Stomach smooth muscle (tissue), 2 donors: ENCODE results near the gene SV2C.

Experiments
- H3K27ac ChIP-seq: one replicate; pipeline ENCODE4 v1.7.0; 2013; ENCODE audit warnings: mild to moderate bottlenecking, low read length, inconsistent platforms
- H3K27me3 ChIP-seq, 2 donors: one replicate each; pipeline ENCODE4 v1.7.0; 2013; ENCODE audit warnings: low read length in 2 of 2; ENCODE audit not compliant: insufficient read depth in 2 of 2, control insufficient read depth in 1 of 2
- H3K36me3 ChIP-seq, 2 donors: one replicate each; pipeline ENCODE4 v1.7.0; 2013; ENCODE audit warnings: low read length in 2 of 2; ENCODE audit not compliant: control insufficient read depth in 2 of 2, insufficient read depth in 2 of 2
- H3K4me1 ChIP-seq: one replicate; pipeline ENCODE4 v1.7.0; 2013; ENCODE audit warnings: low read length; ENCODE audit not compliant: control insufficient read depth, insufficient read depth
- H3K4me3 ChIP-seq, 2 donors: one replicate each; pipeline ENCODE4 v1.7.0; 2013; ENCODE audit warnings: low read length in 2 of 2
- H3K9ac ChIP-seq, 2 donors: one replicate each; pipeline ENCODE4 v1.7.0; 2013; ENCODE audit warnings: low read length in 2 of 2, mild to moderate bottlenecking in 1 of 2
- H3K9me3 ChIP-seq, 2 donors: one replicate each; pipeline ENCODE4 v1.7.0; 2013; ENCODE audit warnings: low read length in 2 of 2; ENCODE audit not compliant: control insufficient read depth in 2 of 2
- donor health status: healthy.
- donor health status: Pancreatic carcinoma.

SV2C gene

DNA sequence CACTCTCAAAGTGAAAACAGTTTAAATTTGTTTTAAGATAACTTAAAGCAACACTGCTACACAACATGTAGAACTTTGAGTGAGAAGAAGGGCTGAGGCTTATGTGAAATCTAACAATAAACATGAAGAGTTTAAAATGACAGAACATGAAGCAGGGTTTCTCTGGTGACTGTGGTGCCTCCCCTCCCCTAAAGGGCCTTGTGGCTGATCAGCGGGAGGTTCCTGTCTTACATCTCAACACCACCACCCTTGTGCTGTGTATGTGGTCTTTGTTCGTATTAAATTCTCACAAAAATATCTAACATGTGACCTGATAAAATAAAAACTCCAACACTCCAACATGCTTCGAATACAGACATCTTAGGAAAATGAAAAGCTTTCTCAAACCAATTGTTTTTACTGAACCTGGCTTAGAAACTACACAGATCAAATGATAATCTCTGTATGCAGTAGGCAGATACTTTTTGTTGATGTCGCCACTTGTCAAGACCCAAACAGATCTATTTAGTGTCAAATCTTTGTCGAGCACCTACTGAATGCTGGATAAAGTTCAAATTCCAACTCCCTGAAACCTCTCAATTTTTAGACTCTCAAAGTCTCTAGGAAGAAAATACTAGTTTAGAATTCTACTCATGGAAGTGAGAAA lies 310.0 kb downstream of the SV2C start:
- H3K4me1 ChIP-seq: no peaks in the 10 kb centered on the region
- H3K36me3 ChIP-seq: no peaks in the 10 kb centered on the region
- H3K4me3 ChIP-seq: no peak overlapping the region
- H3K9me3 ChIP-seq: no peaks in the 10 kb centered on the region
- H3K27ac ChIP-seq: no peak overlapping the region
- no peaks in the 10 kb centered on the region for H3K27me3 ChIP-seq
- H3K9ac ChIP-seq: no peak overlapping the region

GRCh38 chr5:76397200-76397599 lies 314.0 kb downstream of the SV2C start:
- H3K27ac ChIP-seq: no peak overlapping the region
- no peaks in the 10 kb centered on the region for H3K9me3 ChIP-seq
- no peak overlapping the region for H3K9ac ChIP-seq
- no peaks in the 10 kb centered on the region for H3K36me3 ChIP-seq
- H3K4me1 ChIP-seq: no peaks in the 10 kb centered on the region
- peaks cover 0 to 2% of the 10 kb centered on the region in 2 donors for H3K27me3 ChIP-seq
- no peak overlapping the region for H3K4me3 ChIP-seq

GRCh38 chr5:76399268-76399667 lies 316.1 kb downstream of the SV2C start:
- Histone ChIP-seq H3K4me1 (peaks cover 8% of the 10 kb centered on the region), H3K9ac (no peak overlapping the region), H3K9me3 (no peaks in the 10 kb centered on the region), H3K27me3 (peaks cover 2 to 8% of the 10 kb centered on the region in 2 donors), H3K27ac (no peak overlapping the region), H3K4me3 (no peak overlapping the region), H3K36me3 (no peaks in the 10 kb centered on the region)

GRCh38 chr5:76400466-76400865 lies 317.3 kb downstream of the SV2C start:
- H3K9me3 ChIP-seq: no peaks in the 10 kb centered on the region
- H3K9ac ChIP-seq: no peak overlapping the region
- H3K4me3 ChIP-seq: no peak overlapping the region
- no peak overlapping the region for H3K27ac ChIP-seq
- no peaks in the 10 kb centered on the region for H3K36me3 ChIP-seq
- H3K4me1 ChIP-seq: peaks cover 8% of the 10 kb centered on the region
- H3K27me3 ChIP-seq: peaks cover 2 to 11% of the 10 kb centered on the region in 2 donors

- H3K9ac ChIP-seq: peak overlapping the region in 1 of 2 donors; percentile 9
Observed at GRCh38 chr5:76401801-76402250, 318.6 kb downstream of the SV2C start.

GRCh38 chr5:76402251-76402885 lies 319.2 kb downstream of the SV2C start:
- Histone ChIP-seq H3K36me3 (no peaks in the 10 kb centered on the region), H3K27ac (peak overlapping the region; percentile 11), H3K4me1 (peaks cover 8% of the 10 kb centered on the region), H3K9me3 (no peaks in the 10 kb centered on the region), H3K9ac (peak overlapping the region; percentile 29 to 42), H3K4me3 (peak overlapping the region; percentile 63 to 73), H3K27me3 (peaks cover 2 to 11% of the 10 kb centered on the region in 2 donors)

More at GRCh38 chr5:76401801-76402250, 318.6 kb downstream of the SV2C start:
- Histone ChIP-seq H3K27ac (peak overlapping the region; percentile 11), H3K4me3 (peak overlapping the region; percentile 22 to 73), H3K36me3 (no peaks in the 10 kb centered on the region), H3K4me1 (peaks cover 8% of the 10 kb centered on the region), H3K9me3 (no peaks in the 10 kb centered on the region), H3K27me3 (peaks cover 2 to 11% of the 10 kb centered on the region in 2 donors)

DNA sequence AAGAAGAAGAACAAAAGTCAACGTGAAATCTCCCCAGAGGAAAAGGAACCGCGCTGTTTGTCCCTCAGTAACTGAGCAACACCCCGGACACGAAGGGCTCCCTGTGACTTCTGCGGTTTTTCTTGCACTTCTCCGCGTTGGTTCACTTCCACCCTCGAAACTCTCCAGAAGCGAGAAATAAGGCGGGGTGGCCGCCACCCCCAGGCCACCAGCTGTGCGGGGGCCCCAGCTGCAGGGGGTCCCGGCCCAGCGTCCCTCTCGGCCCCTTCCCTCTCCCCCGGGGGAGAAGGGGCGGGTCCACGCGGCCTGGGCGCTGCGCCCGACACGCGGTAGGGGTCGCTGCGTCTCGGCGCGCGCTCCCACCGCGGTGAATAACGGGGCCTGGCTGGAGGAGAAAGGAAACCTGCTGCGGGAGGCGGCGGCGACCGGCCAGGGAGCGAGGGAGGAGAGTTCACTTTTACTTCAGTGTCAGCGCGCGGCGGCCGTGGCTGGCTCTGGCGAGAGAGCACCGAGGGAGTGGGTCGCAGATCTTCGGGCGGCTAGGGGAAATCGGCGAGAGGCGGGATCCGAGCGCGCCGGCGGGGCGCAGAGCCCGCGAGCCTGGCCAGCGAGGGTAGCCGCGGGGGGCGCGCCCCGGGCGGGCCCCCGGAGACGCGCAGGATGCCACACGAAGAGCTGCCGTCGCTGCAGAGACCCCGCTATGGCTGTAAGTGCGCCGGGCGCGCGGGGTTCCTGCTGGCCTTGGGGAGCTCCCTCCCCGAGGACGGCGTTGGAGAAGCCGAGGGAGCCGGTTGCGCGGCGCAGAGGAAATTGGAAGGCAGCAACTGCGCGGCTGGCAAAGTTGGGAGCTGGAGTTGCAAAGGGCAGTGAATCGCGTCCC lies 319.9 kb downstream of the SV2C start, which contains the start of gene IQGAP2:
IQGAP2 (plus strand) TSS at position 400 of the 880 bp plus-strand sequence; CDS start at position 661, 261 bp downstream.
- Histone ChIP-seq H3K9me3 (no peaks in the 10 kb centered on the region), H3K4me3 (peak within 1 kb of the TSS; percentile 63 to 73), H3K36me3 (no peaks in the 10 kb centered on the region), H3K27ac (peak within 1 kb of the TSS; percentile 11), H3K27me3 (peaks cover 2 to 11% of the 10 kb centered on the region in 2 donors), H3K4me1 (peaks cover 8% of the 10 kb centered on the region), H3K9ac (peak within 1 kb of the TSS; percentile 29 to 42)
